Erythroblast (primary cell): Measurements from ENCODE around the gene CHN1.

Source experiments
- GATA1 ChIP-seq: IDR thresholded peaks from 2 replicates; pipeline ENCODE4 v1.6.1; 2011; ENCODE audit warnings: low read depth, mild to moderate bottlenecking, control low read depth, low read length, moderate library complexity
- POLR2A ChIP-seq: IDR thresholded peaks from 2 replicates; pipeline ENCODE4 v1.6.1; 2011; ENCODE audit warnings: mild to moderate bottlenecking, low read length

DNA sequence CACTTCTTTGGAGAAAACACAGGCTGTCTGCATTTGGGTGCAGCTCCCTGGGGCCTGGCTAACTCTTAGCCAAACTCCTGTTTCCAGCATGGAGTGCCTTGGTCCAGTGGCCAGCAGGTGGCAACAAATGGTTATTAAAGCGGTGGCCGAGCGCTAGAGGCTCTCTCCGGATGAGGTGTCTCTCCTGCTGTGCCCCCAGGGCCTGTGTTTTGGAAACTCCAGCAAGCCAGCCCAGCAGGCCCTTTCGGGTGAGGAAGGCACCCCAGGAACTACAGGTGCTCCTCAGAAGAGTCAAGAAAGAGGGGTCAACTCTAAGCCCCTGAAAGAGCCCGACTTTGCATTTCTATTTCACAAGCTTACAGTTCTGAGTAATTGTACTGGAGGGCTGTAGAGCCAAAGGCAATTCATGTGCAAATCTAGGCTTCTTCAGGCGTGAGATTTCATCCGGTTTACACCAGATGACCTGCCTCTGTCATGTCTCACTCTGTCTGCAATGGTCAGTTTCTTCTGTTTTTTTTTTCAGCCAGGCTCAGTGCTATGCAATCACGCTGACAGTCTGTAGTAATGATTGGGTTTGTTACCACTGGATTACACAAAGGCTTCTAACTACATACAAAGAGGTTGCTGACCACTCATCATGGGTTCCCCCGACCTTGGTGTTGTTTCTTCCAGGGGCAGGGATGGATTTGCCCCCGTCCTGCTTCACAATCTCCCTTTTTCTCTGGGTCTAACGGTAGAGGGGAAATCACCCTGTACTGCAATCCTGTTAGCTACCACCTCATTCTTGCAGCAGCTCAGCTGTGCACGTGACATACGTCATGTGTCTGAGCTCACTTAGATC, 233.3 kb downstream of the CHN1 start:
- TF ChIP-seq POLR2A (no peak), GATA1 (no peak)
